H1 (cell line): ENCODE results near the gene BMI1. TPM values are rescaled to one million over a fixed set of nuclear protein-coding genes. Genes with fewer than 3 reads are reported as not detected.

Experiments
- BRCA1 ChIP-seq: IDR thresholded peaks from 2 replicates; pipeline ENCODE4 v1.6.1; 2012; ENCODE audit warnings: low read depth, low read length, improper control_type of control experiment
- CHD1 ChIP-seq: IDR thresholded peaks from 2 replicates; pipeline ENCODE4 v1.6.1; 2012; ENCODE audit warnings: low read depth, low read length, improper control_type of control experiment
- RAD21 ChIP-seq, 2 experiments: IDR thresholded peaks in 1 of 2; conservative IDR thresholded peaks in 1 of 2; 2 replicates each; pipeline ENCODE4 v1.6.1; 2011; ENCODE audit warnings: low read depth in 2 of 2, low read length in 2 of 2, improper control_type of control experiment in 1 of 2, inconsistent platforms in 1 of 2, mild to moderate bottlenecking in 1 of 2, moderate library complexity in 1 of 2
- RFX5 ChIP-seq: IDR thresholded peaks from 2 replicates; pipeline ENCODE4 v1.6.1; 2011; ENCODE audit warnings: low read depth, low read length, improper control_type of control experiment, borderline replicate concordance
- TAF1 ChIP-seq: IDR thresholded peaks from 2 replicates; pipeline ENCODE4 v1.6.1; 2011; ENCODE audit warnings: mild to moderate bottlenecking, low read depth, low read length
- USF2 ChIP-seq: IDR thresholded peaks from 2 replicates; pipeline ENCODE4 v1.6.1; 2011; ENCODE audit warnings: low read length, improper control_type of control experiment
- polyA plus RNA-seq, 7 experiments: library from polyadenylated mRNA; depleted of rRNA in 3 of 7; stranded (reverse) in 5 of 7; unstranded in 2 of 7; fragments of >200 nt in 5 of 7; fragments of 200-250 nt in 2 of 7; gene quantifications; 1 replicate in 5 of 7; 2 replicates in 1 of 7; 4 replicates in 1 of 7; pipeline versions ENCODE4 v1.2.1 to v1.2.3, GENCODE V29; 2011 to 2013; ENCODE audit warnings: missing spikeins in 2 of 7, mixed read lengths in 2 of 7
- total RNA-seq: library from RNA; stranded (reverse); fragmentation: NEBNext Ultra II Directional; extraction: Animal tissue kit (Norgen Biotek cat#: 25700); gene quantifications from 2 replicates; pipeline ENCODE4 v1.2.1, GENCODE V29; 2021

BMI1 gene
- total and polyA plus RNA-seq, 2 of the 8 experiments (the other 6 are each of a cell fraction or from before 2014, with no cell fraction given) = 2.8 to 10.7 TPM

- TF ChIP-seq TAF1 (no peak), RFX5 (no peak), USF2 (no peak), BRCA1 (no peak), RAD21 (IDR thresholded peaks at IDR 0.05 in 1 of 2, conservative IDR thresholded peaks at IDR 0.05 in 1 of 2; ENCODE audit: low read depth in 2 of 2, low read length in 2 of 2) (no peak), CHD1 (no peak)
Measured at GRCh38 chr10:22320591-22321155, at the start of gene BMI1 (continued).
